Trophoblast cell (in vitro differentiated cells and primary cell): ENCODE measurements around the gene ADAMTSL5.

Source experiments
- DNase-seq, 2 donors: peaks; one replicate each; pipeline ENCODE4 v3.0.0-alpha.2; 2016
- H2AFZ ChIP-seq: 2 replicates; pipeline ENCODE4 v1.6.1; 2013; ENCODE audit warnings: low read length, moderate library complexity, mild to moderate bottlenecking; ENCODE audit not compliant: insufficient read depth, poor library complexity
- H2AK5ac ChIP-seq: 2 replicates; pipeline ENCODE4 v1.6.1; 2013; ENCODE audit warnings: mild to moderate bottlenecking, low read length
- H2BK120ac ChIP-seq: 2 replicates; pipeline ENCODE4 v1.6.1; 2013; ENCODE audit warnings: low read length, mild to moderate bottlenecking, moderate library complexity; ENCODE audit not compliant: insufficient read depth, poor library complexity
- H2BK12ac ChIP-seq: 2 replicates; pipeline ENCODE4 v1.6.1; 2013; ENCODE audit warnings: mild to moderate bottlenecking, low read length, moderate library complexity
- H2BK5ac ChIP-seq: 2 replicates; pipeline ENCODE4 v1.6.1; 2013; ENCODE audit warnings: low read length, low read depth, moderate library complexity, mild to moderate bottlenecking; ENCODE audit not compliant: poor library complexity
- H3K14ac ChIP-seq: 2 replicates; pipeline ENCODE4 v1.6.1; 2013; ENCODE audit warnings: mild to moderate bottlenecking, low read length
- H3K18ac ChIP-seq: 2 replicates; pipeline ENCODE4 v1.6.1; 2013; ENCODE audit warnings: mild to moderate bottlenecking, low read length
- H3K23ac ChIP-seq: 2 replicates; pipeline ENCODE4 v1.6.1; 2013; ENCODE audit warnings: low read length
- H3K27ac ChIP-seq: 2 replicates; pipeline ENCODE4 v1.5.1; 2013; ENCODE audit warnings: low read depth, mild to moderate bottlenecking, inconsistent platforms, low read length, moderate library complexity
- H3K27me3 ChIP-seq: 2 replicates; pipeline ENCODE4 v1.6.1; 2013; ENCODE audit warnings: inconsistent platforms, mild to moderate bottlenecking, low read length, moderate library complexity; ENCODE audit not compliant: insufficient read depth
- H3K36me3 ChIP-seq, 2 experiments: 1 replicate in 1 of 2; 2 replicates in 1 of 2; pipeline ENCODE4 v1.6.1; 2013; ENCODE audit warnings: low read length in 2 of 2, mild to moderate bottlenecking in 2 of 2, moderate library complexity in 1 of 2; ENCODE audit not compliant: insufficient read depth in 2 of 2, control insufficient read depth in 1 of 2
- H3K4ac ChIP-seq: 2 replicates; pipeline ENCODE4 v1.6.1; 2013; ENCODE audit warnings: low read depth, mild to moderate bottlenecking, low read length, moderate library complexity
- H3K4me1 ChIP-seq, 2 experiments: 1 replicate in 1 of 2; 2 replicates in 1 of 2; pipeline ENCODE4 v1.6.1; 2013; ENCODE audit warnings: low read length in 2 of 2, mild to moderate bottlenecking in 2 of 2, moderate library complexity in 1 of 2; ENCODE audit not compliant: insufficient read depth in 2 of 2, control insufficient read depth in 1 of 2
- H3K4me2 ChIP-seq: 2 replicates; pipeline ENCODE4 v1.6.1; 2013; ENCODE audit warnings: inconsistent platforms, mild to moderate bottlenecking, low read length, moderate library complexity
- H3K4me3 ChIP-seq: 2 replicates; pipeline ENCODE4 v1.5.1; 2013; ENCODE audit warnings: mild to moderate bottlenecking, low read depth, low read length, inconsistent platforms
- H3K79me1 ChIP-seq: one replicate; pipeline ENCODE4 v1.6.1; 2013; ENCODE audit warnings: low read length
- H3K79me2 ChIP-seq: 2 replicates; pipeline ENCODE4 v1.6.1; 2013; ENCODE audit warnings: low read length, mild to moderate bottlenecking; ENCODE audit not compliant: control insufficient read depth, insufficient read depth, poor library complexity
- H3K9ac ChIP-seq: 2 replicates; pipeline ENCODE4 v1.6.1; 2013; ENCODE audit warnings: mild to moderate bottlenecking, low read length
- H3K9me3 ChIP-seq: 2 replicates; pipeline ENCODE4 v1.6.1; 2013; ENCODE audit warnings: low read depth, mild to moderate bottlenecking, control low read depth, inconsistent platforms, low read length; ENCODE audit not compliant: insufficient read depth
- H4K12ac ChIP-seq: 2 replicates; pipeline ENCODE4 v1.6.1; 2013; ENCODE audit warnings: low read depth, mild to moderate bottlenecking, low read length, moderate library complexity
- H4K8ac ChIP-seq: 2 replicates; pipeline ENCODE4 v1.6.1; 2013; ENCODE audit warnings: low read depth, mild to moderate bottlenecking, low read length, moderate library complexity
- H4K91ac ChIP-seq: one replicate; pipeline ENCODE4 v1.6.1; 2013; ENCODE audit warnings: low read depth, mild to moderate bottlenecking, low read length, moderate library complexity
- WGBS: extraction: QIAGEN DNeasy Blood & Tissue Kit; methylation state at CpG from one replicate; pipeline ENCODE4 v1.1.7; 2013; ENCODE audit warnings: missing lambda C conversion rate; ENCODE audit not compliant: insufficient read length, insufficient coverage; ENCODE audit errors: extremely low coverage; 5-methylcytosine and 5-hydroxymethylcytosine counted together

ADAMTSL5 gene

DNA sequence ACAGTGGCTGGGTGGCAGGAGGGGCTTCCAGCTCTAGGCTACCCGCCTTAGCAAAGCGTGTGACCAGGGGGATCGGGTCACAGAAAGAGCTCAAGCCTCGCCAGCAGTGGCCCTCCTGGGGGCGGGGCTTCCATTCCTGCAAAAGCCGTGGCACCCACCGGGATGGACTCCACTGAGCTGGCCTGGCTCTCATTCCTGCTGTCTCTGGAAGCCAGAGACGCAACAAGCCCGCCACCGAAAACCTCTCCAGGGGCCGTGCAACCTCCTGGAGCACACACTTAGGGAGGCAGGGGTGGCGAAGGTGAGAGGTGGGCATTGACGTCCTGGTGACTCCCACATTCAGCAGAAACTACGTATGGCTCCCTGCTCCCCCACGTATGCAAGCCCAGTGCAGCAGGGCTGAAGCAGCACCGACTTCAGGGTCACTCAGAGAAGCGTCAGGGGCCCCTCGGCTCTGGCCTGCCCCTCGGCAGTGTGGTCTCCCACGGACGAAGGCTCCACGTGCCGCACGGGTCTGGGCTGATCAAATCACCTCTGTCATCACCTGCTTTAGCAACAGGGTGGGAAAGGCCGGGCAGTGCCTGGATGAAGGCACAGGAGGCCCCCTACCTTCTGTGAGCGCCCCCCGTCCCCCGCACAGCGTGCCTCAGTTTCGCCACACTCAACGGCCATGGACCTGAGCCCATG, 36.9 kb downstream of the ADAMTSL5 start:
- peaks cover 0 to 8% of the 10 kb centered on the region in 2 experiments for H3K4me1 ChIP-seq
- H3K79me1 ChIP-seq = peaks cover 8% of the 10 kb centered on the region
- H4K12ac ChIP-seq = no peak overlapping the region
- no CpG with 5 or more reads among the region's 31 CpGs for WGBS
- H3K4ac ChIP-seq = no peak overlapping the region
- no peak overlapping the region for H3K9ac ChIP-seq
- H4K8ac ChIP-seq = no peak overlapping the region
- H3K4me2 ChIP-seq = no peak overlapping the region
- H2BK12ac ChIP-seq = no peak overlapping the region
- H3K27ac ChIP-seq = no peak overlapping the region
- H3K4me3 ChIP-seq = no peak overlapping the region
- H3K9me3 ChIP-seq = peaks cover 4% of the 10 kb centered on the region
- H2BK120ac ChIP-seq = no peak overlapping the region
- H4K91ac ChIP-seq = no peak overlapping the region
- H3K23ac ChIP-seq = no peak overlapping the region
- H3K18ac ChIP-seq = no peak overlapping the region
- H3K79me2 ChIP-seq = peaks cover 4% of the 10 kb centered on the region
- H3K27me3 ChIP-seq = peaks cover 14% of the 10 kb centered on the region
- H2BK5ac ChIP-seq = no peak overlapping the region
- no peak overlapping the region for H2AK5ac ChIP-seq
- no peak overlapping the region for H3K14ac ChIP-seq
- no peak for DNase-seq
- H3K36me3 ChIP-seq = peaks cover 11 to 23% of the 10 kb centered on the region in 2 experiments
- H2AFZ ChIP-seq = no peak overlapping the region

DNA sequence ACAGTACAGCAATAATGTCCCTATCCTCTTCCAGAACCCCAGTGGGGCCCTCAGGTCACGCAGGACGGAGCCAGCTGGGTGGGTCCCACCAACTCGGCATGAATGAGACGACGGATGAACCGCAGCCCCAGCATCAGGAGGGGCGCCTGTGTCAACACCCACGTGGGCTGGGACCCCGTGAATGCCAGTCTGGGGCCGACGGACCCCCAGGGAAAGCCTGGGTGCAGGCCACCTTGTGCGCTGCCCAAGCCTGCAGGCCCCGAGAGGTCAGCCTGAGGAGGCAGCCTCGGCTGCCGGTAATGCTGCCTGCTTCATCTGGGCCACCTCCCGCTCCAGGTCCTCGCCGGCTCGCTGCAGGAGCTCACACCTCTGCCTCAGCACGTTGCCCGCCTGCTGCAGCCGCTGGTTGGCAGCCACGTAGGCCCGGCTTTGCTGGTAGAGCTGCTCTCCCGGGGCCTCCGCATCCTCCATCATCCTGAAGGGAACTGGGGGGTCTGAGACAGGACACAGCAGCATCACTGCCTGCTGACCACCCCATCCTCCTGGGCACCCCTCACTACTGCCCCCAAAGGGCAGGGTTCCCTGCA, 38.0 kb downstream of the ADAMTSL5 start:
- no peak overlapping the region for H3K18ac ChIP-seq
- no peak for DNase-seq
- peaks cover 3 to 18% of the 10 kb centered on the region in 2 experiments for H3K4me1 ChIP-seq
- H2AK5ac ChIP-seq = no peak overlapping the region
- no CpG with 5 or more reads among the region's 26 CpGs for WGBS
- H2AFZ ChIP-seq = no peak overlapping the region
- H3K36me3 ChIP-seq = peaks cover 11 to 23% of the 10 kb centered on the region in 2 experiments
- peaks cover 8% of the 10 kb centered on the region for H3K9me3 ChIP-seq
- no peak overlapping the region for H4K91ac ChIP-seq
- H4K12ac ChIP-seq = no peak overlapping the region
- no peak overlapping the region for H3K9ac ChIP-seq
- H3K4ac ChIP-seq = no peak overlapping the region
- no peak overlapping the region for H3K27ac ChIP-seq
- no peak overlapping the region for H4K8ac ChIP-seq
- H3K79me2 ChIP-seq = peaks cover 4% of the 10 kb centered on the region
- no peak overlapping the region for H3K4me2 ChIP-seq
- no peak overlapping the region for H3K4me3 ChIP-seq
- no peak overlapping the region for H2BK120ac ChIP-seq
- H3K14ac ChIP-seq = no peak overlapping the region
- no peak overlapping the region for H3K23ac ChIP-seq
- no peak overlapping the region for H2BK12ac ChIP-seq
- H3K79me1 ChIP-seq = peaks cover 8% of the 10 kb centered on the region
- no peak overlapping the region for H2BK5ac ChIP-seq
- peaks cover 24% of the 10 kb centered on the region for H3K27me3 ChIP-seq

DNA sequence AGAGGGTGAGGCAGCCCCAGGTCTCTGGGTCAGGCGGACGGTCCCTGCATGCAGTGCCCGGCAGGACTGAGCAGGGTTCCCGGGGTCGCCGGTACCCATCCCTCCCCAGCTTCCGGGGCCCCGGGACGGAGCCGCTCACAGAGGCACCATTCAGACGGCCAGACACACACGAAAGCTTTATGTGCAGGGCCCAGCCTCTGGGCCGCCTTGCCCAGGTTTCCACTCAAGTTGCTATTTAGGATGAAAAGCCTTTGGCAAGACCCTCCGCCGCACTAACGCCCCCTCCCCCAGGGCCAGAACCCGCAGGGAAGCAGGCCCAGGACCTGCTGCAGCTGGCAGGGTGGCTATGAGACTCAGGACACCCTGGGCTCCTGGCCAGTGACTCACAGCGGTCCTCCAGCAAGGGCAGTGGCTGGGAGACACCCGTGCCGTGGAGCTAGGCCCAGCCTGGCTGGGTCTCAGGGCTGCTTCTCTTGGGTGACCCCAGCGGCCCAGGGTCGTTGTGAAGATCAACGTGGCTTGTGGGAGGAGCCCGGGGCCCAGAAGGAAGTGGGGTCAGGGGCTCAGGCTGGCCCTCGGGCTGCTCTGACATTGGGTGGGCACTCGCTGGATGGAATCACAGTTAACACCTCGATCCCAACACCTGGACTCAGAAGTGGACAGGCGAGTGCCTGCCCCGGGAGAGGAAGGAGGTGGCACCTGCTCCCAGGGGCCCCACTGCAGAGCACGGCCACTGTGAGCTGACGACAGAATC, 38.6 kb downstream of the ADAMTSL5 start:
- Histone ChIP-seq H3K4ac (no peak overlapping the region), H3K18ac (no peak overlapping the region), H2BK120ac (no peak overlapping the region), H2AFZ (no peak overlapping the region), H4K12ac (no peak overlapping the region), H3K4me3 (no peak overlapping the region), H3K27me3 (peaks cover 31% of the 10 kb centered on the region), H3K27ac (no peak overlapping the region), H3K79me1 (peaks cover 5% of the 10 kb centered on the region), H2AK5ac (no peak overlapping the region), H4K8ac (no peak overlapping the region), H3K4me1 (peaks cover 5 to 19% of the 10 kb centered on the region in 2 experiments), H3K14ac (no peak overlapping the region), H3K9ac (no peak overlapping the region), H3K79me2 (peaks cover 4% of the 10 kb centered on the region), H3K36me3 (peaks cover 11 to 23% of the 10 kb centered on the region in 2 experiments), H4K91ac (no peak overlapping the region), H2BK12ac (no peak overlapping the region), H3K23ac (no peak overlapping the region), H3K4me2 (no peak overlapping the region), H2BK5ac (no peak overlapping the region), H3K9me3 (peaks cover 8% of the 10 kb centered on the region)
- no CpG with 5 or more reads among the region's 31 CpGs for WGBS
- no peak for DNase-seq

DNA sequence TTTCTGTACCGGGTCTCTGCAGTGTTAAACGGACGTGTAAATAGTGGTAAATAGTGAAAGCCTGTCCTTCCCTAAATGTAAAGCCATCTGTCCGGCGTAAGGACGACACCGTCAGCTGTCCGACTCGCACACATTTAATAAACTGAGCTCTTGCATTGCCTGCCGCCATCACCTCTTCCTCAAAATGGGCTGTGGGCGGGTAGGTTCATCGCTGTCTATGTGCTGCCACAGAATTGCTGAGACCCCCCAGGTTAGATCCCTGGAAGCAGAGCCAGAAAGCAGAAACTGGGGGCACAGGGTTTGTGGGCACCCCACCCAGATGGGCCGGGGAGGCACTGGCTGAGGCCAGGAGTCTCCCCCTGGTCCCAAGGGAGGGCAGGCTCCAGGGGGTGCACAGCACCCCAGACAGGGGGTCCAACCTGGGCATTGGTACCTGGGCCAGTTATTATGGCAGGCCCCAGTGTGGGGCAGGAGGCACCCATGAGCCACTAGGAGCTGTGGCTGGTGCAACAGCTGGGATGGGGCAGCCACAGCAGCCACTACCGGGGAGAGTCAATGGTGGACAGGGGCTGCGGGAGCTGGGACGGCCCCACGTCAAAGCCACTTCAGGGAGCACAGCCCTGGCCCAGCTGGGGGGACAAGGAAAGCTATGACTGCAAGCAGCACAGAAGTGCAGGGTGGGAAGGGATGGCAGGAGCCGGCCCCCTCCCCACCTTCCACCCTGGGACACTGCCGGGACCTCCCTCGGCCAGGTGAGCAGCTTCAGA, 39.6 kb downstream of the ADAMTSL5 start:
- peaks cover 40% of the 10 kb centered on the region for H3K27me3 ChIP-seq

More for the DNA sequence above, 39.6 kb downstream of the ADAMTSL5 start:
- H3K9me3 ChIP-seq = peaks cover 12% of the 10 kb centered on the region
- no peak overlapping the region for H3K9ac ChIP-seq
- no peak overlapping the region for H4K12ac ChIP-seq
- no peak overlapping the region for H3K4me2 ChIP-seq
- WGBS = no CpG with 5 or more reads among the region's 20 CpGs
- H3K4me1 ChIP-seq = peaks cover 5 to 19% of the 10 kb centered on the region in 2 experiments
- no peak overlapping the region for H3K4ac ChIP-seq
- no peak overlapping the region for H4K8ac ChIP-seq
- no peak overlapping the region for H2AFZ ChIP-seq
- H2BK5ac ChIP-seq = no peak overlapping the region
- H3K14ac ChIP-seq = no peak overlapping the region
- no peak overlapping the region for H3K23ac ChIP-seq
- no peak overlapping the region for H3K4me3 ChIP-seq
- DNase-seq = no peak
- H3K79me2 ChIP-seq = no peaks in the 10 kb centered on the region
- peaks cover 11 to 23% of the 10 kb centered on the region in 2 experiments for H3K36me3 ChIP-seq
- H2AK5ac ChIP-seq = no peak overlapping the region
- no peak overlapping the region for H3K18ac ChIP-seq
- H4K91ac ChIP-seq = no peak overlapping the region
- no peak overlapping the region for H2BK120ac ChIP-seq
- no peaks in the 10 kb centered on the region for H3K79me1 ChIP-seq
- no peak overlapping the region for H3K27ac ChIP-seq
- H2BK12ac ChIP-seq = no peak overlapping the region
